ENCODE measurements around the gene MEPCE.
"Not testable (repeated sequence)": the region's sequence is repeated elsewhere in the genome, so short reads cannot be mapped to it uniquely, and the experiment has no call there.

MEPCE gene

GRCh38 chr7:100446040-100446439 lies 16.4 kb downstream of the MEPCE start:
- no peak overlapping the region for H3K27ac ChIP-seq
- TF ChIP-seq, protein P1, sequence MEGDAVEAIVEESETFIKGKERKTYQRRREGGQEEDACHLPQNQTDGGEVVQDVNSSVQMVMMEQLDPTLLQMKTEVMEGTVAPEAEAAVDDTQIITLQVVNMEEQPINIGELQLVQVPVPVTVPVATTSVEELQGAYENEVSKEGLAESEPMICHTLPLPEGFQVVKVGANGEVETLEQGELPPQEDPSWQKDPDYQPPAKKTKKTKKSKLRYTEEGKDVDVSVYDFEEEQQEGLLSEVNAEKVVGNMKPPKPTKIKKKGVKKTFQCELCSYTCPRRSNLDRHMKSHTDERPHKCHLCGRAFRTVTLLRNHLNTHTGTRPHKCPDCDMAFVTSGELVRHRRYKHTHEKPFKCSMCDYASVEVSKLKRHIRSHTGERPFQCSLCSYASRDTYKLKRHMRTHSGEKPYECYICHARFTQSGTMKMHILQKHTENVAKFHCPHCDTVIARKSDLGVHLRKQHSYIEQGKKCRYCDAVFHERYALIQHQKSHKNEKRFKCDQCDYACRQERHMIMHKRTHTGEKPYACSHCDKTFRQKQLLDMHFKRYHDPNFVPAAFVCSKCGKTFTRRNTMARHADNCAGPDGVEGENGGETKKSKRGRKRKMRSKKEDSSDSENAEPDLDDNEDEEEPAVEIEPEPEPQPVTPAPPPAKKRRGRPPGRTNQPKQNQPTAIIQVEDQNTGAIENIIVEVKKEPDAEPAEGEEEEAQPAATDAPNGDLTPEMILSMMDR (conservative IDR thresholded peaks at IDR 0.05): no peak

DNA sequence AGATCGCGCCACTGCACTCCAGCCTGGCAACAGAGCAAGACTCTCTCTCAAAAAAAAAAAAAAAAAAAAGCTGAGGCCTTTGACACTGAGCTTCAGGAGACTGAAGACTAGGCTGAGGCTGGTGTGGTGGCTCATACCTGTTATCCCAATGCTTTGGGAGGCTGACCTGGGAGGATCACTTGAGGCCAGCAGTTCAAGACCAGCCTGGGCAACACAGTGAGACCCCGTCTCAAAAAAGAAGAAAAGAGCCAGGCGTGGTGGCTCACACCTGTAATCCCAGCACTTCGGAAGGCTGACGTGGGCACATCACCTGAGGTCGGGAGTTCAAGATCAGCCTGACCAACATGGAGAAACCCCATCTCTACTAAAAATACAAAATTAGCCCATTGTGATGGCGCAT lies 17.7 kb downstream of the MEPCE start:
- not testable (repeated sequence) for H3K27ac ChIP-seq

DNA sequence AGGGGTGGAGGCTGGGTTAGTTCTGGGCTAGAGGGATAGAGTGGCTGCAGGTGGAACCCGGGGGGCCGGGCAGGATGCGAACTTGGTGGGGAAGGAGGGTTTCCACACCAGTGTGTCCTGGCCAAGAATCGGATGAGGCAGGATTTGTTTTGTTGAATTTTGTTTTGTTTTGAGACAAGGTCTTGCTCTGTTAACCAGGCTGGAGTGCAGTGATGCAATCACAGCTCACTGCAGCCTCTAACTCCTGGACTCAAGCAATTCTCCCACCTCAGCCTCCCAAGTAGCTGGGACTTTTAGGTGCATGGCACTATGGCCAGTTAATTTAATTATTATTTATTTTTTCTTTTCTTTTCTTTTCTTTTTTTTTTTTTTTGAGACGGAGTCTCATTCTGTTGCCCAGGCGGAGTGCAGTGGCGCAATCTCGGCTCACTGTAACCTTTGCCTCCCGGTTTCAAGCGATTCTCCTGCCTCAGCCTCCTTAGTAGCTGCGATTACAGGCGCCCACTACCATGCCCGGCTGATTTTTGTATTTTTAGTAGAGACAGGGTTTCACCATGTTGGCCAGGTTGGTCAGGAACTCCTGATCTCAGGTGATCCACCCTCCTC lies 19.7 kb downstream of the MEPCE start:
- TF ChIP-seq, protein P1 (conservative IDR thresholded peaks at IDR 0.05): no peak
- H3K27ac ChIP-seq: no peak overlapping the region

DNA sequence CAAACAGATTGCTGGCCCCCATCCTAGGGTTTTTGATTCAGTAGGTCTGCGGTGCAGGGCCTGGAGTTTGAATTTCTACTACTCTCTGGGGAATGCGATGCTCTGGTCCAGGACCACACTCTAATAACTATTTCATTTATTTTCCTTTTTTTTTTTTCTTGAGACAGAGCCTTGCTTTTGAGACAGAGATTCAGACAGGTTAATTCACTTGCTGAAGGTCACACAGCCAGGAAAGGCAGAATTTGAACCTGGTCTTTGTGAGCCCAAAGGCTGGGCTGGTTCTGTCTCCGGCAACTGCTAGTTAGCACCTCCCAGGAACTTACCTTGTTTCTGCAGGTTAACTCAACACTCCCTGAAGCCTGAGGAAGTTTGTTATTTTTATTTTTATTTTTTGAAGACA lies 22.9 kb downstream of the MEPCE start:
- TF ChIP-seq, protein P1 (conservative IDR thresholded peaks at IDR 0.05): no peak
- H3K27ac ChIP-seq: no peak overlapping the region

DNA sequence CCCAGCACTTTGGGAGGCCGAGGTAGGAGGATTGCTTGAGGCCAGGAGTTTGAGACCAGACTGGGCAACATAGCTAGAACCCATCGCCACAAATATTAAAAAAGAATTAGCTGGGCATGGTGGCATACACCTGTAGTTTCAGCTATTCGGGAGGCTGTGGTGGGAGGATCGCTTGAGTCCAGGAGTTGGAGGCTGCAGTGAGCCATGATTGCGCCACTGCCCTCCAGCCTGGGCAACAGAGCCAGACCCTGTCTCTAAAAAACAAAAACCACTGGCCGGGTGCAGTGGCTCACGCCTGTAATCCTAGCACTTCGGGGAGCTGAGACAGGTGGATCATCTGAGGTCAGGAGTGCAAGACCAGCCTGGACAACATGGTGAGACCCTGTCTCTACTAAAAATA lies 24.2 kb downstream of the MEPCE start:
- not testable (repeated sequence) for H3K27ac ChIP-seq

DNA sequence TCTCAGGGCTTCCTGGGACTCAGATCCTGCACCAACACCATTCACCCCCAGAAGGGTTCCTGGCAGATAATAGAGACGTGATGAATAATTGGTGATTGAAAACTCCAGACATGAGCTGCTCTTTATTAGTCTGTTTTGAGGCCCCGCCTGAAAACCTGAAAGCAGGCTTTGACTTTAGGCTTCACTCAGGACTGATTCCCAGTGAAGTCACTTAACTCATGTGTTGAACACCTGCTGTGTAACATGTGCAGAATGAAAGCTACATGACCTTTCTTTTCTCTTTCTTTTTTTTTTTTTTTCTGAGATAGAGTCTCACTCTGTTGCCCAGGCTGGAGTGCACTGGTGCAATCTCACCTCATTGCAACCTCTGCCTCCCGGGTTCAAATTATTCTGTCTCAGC lies 25.6 kb downstream of the MEPCE start:
- TF ChIP-seq, protein P1 (conservative IDR thresholded peaks at IDR 0.05): no peak
- no peak overlapping the region for H3K27ac ChIP-seq

DNA sequence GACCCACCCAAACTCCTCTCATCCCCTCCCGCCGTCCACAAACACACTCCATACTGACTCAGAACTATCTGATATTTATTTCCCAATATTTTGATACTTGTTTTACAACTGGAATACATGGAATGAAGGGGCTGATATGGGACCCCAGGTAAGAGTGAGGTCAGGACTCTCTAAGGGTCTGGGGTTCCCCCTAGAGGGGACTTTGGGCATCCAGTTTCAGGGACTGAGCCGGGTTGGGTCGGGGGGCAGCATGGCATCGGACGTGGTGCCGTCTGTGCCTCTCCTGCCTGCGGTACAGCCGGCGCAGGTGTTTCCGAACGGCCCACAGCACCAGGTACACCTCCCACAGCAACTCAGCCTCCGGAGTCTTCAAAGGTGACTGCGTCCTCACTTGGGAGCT lies 26.9 kb downstream of the MEPCE start:
- H3K27ac ChIP-seq: no peak overlapping the region
- TF ChIP-seq, protein P1 (conservative IDR thresholded peaks at IDR 0.05): no peak

DNA sequence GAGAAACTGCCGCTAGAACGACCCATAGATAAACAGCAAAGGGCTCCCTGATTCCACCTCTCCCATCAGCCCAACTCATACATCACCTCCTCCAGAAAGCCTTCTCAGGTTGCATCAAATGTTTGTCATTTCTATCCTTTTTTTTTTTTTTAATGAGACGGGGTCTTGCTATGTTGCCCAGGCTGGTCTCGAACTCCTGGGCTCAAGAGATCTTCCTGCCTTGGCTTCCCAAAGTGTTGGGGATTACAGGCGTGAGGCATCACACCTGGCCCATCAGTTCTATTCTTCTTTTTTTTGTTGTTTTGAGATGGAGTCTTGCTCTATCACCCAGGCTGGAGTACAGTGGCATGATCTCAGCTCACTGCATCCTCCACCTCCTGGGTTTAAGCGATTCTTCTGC lies 27.4 kb downstream of the MEPCE start:
- TF ChIP-seq, protein P1 (conservative IDR thresholded peaks at IDR 0.05): no peak

GRCh38 chr7:100464210-100464660 lies 34.6 kb downstream of the MEPCE start, which contains the start of gene SPACDR:
TSS of gene SPACDR (minus strand) at chr7:100464260. CDS start at chr7:100464025, 235 bp downstream.
- peak within 1 kb of the TSS; percentile 68; the same call in 1 of the 2 replicates for H3K27ac ChIP-seq
- TF ChIP-seq, protein P1 (conservative IDR thresholded peaks at IDR 0.05): no peak

More for the DNA sequence above, 27.4 kb downstream of the MEPCE start:
- H3K27ac ChIP-seq: no peak overlapping the region
